Vein endothelial cell (primary cell): ENCODE data around the gene DGKD. TPM values are rescaled to one million over a fixed set of nuclear protein-coding genes. Genes with fewer than 3 reads are reported as not detected.

Experiments
- small RNA-seq: library from RNA; depleted of rRNA; stranded (forward); fragments of <200 nt; gene quantifications from one replicate; pipeline ENCODE3, GENCODE V24; 2012
- total RNA-seq: library from RNA; depleted of rRNA; stranded (reverse); fragments of >200 nt; gene quantifications from 2 replicates; pipeline ENCODE4 v1.2.3, GENCODE V29; 2012

DGKD gene, protein sequence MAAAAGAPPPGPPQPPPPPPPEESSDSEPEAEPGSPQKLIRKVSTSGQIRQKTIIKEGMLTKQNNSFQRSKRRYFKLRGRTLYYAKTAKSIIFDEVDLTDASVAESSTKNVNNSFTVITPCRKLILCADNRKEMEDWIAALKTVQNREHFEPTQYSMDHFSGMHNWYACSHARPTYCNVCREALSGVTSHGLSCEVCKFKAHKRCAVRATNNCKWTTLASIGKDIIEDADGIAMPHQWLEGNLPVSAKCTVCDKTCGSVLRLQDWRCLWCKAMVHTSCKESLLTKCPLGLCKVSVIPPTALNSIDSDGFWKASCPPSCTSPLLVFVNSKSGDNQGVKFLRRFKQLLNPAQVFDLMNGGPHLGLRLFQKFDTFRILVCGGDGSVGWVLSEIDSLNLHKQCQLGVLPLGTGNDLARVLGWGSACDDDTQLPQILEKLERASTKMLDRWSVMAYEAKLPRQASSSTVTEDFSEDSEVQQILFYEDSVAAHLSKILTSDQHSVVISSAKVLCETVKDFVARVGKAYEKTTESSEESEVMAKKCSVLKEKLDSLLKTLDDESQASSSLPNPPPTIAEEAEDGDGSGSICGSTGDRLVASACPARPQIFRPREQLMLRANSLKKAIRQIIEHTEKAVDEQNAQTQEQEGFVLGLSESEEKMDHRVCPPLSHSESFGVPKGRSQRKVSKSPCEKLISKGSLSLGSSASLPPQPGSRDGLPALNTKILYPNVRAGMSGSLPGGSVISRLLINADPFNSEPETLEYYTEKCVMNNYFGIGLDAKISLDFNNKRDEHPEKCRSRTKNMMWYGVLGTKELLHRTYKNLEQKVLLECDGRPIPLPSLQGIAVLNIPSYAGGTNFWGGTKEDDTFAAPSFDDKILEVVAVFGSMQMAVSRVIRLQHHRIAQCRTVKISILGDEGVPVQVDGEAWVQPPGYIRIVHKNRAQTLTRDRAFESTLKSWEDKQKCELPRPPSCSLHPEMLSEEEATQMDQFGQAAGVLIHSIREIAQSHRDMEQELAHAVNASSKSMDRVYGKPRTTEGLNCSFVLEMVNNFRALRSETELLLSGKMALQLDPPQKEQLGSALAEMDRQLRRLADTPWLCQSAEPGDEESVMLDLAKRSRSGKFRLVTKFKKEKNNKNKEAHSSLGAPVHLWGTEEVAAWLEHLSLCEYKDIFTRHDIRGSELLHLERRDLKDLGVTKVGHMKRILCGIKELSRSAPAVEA
- 9.6 and 11.8 TPM in 2 replicates for total RNA-seq

GRCh38 chr2:233353769-233354499 is at the start of gene DGKD:
Gene DGKD (plus strand): TSS chr2:233354494. CDS start chr2:233354519, 25 bp downstream.

DNA sequence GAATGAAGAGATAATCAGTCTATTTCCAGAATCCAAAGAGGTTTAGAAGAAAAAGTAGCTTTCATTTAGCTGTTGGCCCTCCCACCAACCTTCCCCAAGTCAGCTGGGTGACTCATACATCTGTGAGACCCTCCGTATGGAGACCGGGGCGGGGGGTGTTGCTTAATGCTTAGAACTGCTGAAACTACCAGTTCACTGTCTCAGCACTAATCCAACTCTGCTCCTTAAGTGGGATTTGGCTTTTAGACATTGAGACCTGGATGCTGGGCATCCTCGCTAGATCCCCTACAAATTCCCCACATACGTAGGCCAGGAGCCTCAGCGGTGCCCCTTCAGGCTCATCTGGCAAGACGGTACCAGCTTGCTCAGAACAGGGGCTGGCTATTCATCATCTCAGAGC is 46.7 kb upstream of the DGKD start, which contains the start of gene SAG:
Gene SAG (plus strand): TSS at position 252 of the 400 bp plus-strand sequence. CDS start 1,374 bp downstream, outside the sequence.

Small RNAs within 50 kb of the gene (small RNA-seq; reads per million reads assigned to genes)
- not detected for gene RF00019

Other genes starting within 250 kb of the DGKD start
- gene ATG16L1, start 102.8 kb upstream of the DGKD start, total RNA-seq = 29.7 and 36.7 TPM in 2 replicates
- gene SAG, start 46.7 kb upstream of the DGKD start, total RNA-seq = not detected in 2 replicates
- 23.5 and 24.8 TPM in 2 replicates for gene USP40, start 212.3 kb downstream of the DGKD start, total RNA-seq